Measurements from ENCODE around the gene DENND5A. TPM values are rescaled to one million over a fixed set of nuclear protein-coding genes. Genes with fewer than 3 reads are reported as not detected.

Gene DENND5A
- 55.0 and 55.3 TPM in 2 replicates for total RNA-seq

GRCh38 chr11:9265211-9266131 lies at the start of gene DENND5A:
TSS of gene DENND5A (minus strand) at chr11:9265350. CDS start at chr11:9265069, 281 bp downstream.

GRCh38 chr11:9314291-9315077 lies 49.3 kb upstream of the DENND5A start, which contains the start of gene TMEM41B:
TSS of gene TMEM41B (minus strand) at chr11:9314593. CDS start at chr11:9314441, 152 bp downstream.

GRCh38 chr11:9091044-9091922 lies 173.9 kb downstream of the DENND5A start, which contains the start of gene SCUBE2:
TSS of gene SCUBE2 (minus strand) at chr11:9091599. CDS start at chr11:9091528, 71 bp downstream.

Other genes with a start within 250 kb of the DENND5A start
- gene SCUBE2, start 173.8 kb downstream of the DENND5A start, total RNA-seq: 1.4 and 5.4 TPM in 2 replicates
- 19.8 and 25.8 TPM in 2 replicates for gene TMEM41B, start 49.2 kb upstream of the DENND5A start, total RNA-seq
- gene IPO7, start 119.3 kb upstream of the DENND5A start, total RNA-seq: 58.9 and 61.8 TPM in 2 replicates
- gene ZNF143, start 195.7 kb upstream of the DENND5A start, total RNA-seq: 10.1 and 10.5 TPM in 2 replicates